ENCODE data around the gene PKP4. TPM values are rescaled to one million over a fixed set of nuclear protein-coding genes. Genes with fewer than 3 reads are reported as not detected.

PKP4 gene
- total and polyA plus RNA-seq, 2 donors, result 22.5 to 24.9 TPM

Other genes starting within 250 kb of the PKP4 start
- gene CCDC148, start 199 bp upstream of the PKP4 start, total RNA-seq, result 1.1 TPM
- gene CCDC148, start 199 bp upstream of the PKP4 start, polyA plus RNA-seq, result 0.55 TPM

Measured in thymus (tissue), 2 donors.